WTC11 (cell line): Measurements from ENCODE around the gene GDF7.

Experiments
- CTCF ChIP-seq: fragments of 200-600 bp; IDR thresholded peaks from 2 replicates; pipeline ENCODE4 v1.8.0; 2022; ENCODE audit warnings: antibody characterized with exemption
- FOXP1 ChIP-seq: sonication (generic); formaldehyde crosslinking; IDR thresholded peaks from 2 replicates; pipeline ENCODE4 v1.8.0; 2022; ENCODE audit warnings: missing genetic modification reagents, mild to moderate bottlenecking, moderate library complexity, borderline replicate concordance
- ZNF281 ChIP-seq: sonication (generic); formaldehyde crosslinking; IDR thresholded peaks from 2 replicates; pipeline ENCODE4 v1.8.0; 2023; ENCODE audit warnings: mild to moderate bottlenecking, missing genetic modification reagents
- ZNF416 ChIP-seq: fragments of 250-450 bp; sonication (Bioruptor Pico); IDR thresholded peaks from 2 replicates; pipeline ENCODE4 v1.9.0; 2021; ENCODE audit warnings: mild to moderate bottlenecking, inconsistent platforms
- TF ChIP-seq, protein P1 (sequence below): sonication (generic); formaldehyde crosslinking; conservative IDR thresholded peaks from 2 replicates; pipeline ENCODE4 v1.8.1; 2022; ENCODE audit warnings: mild to moderate bottlenecking, missing genetic modification reagents
- TF ChIP-seq, protein P2 (sequence below): sonication (generic); formaldehyde crosslinking; IDR thresholded peaks from 2 replicates; pipeline ENCODE4 v1.8.0; 2022; ENCODE audit warnings: mild to moderate bottlenecking, missing genetic modification reagents

- TF ChIP-seq FOXP1 (CRISPR knock-in tag) (no peak), CTCF (no peak), ZNF416 (CRISPR knock-in tag) (no peak), ZNF281 (CRISPR knock-in tag) (no peak)
- TF ChIP-seq, protein P1, sequence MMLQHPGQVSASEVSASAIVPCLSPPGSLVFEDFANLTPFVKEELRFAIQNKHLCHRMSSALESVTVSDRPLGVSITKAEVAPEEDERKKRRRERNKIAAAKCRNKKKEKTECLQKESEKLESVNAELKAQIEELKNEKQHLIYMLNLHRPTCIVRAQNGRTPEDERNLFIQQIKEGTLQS, result no peak
- TF ChIP-seq, protein P2, sequence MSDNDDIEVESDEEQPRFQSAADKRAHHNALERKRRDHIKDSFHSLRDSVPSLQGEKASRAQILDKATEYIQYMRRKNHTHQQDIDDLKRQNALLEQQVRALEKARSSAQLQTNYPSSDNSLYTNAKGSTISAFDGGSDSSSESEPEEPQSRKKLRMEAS (CRISPR knock-in tag), result no peak
These were observed 20.4 kb downstream of the GDF7 start for GRCh38 chr2:20687260-20687832.
